GM10248 (cell line): ENCODE data around the gene WDR76.

Experiments used
- CTCF ChIA-PET: fragments of 300-600 bp; sonication (Branson Sonifier 250); formaldehyde crosslinking; extraction: SDS; loops from one replicate; lab custom pipeline; 2021; ENCODE audit warnings: antibody characterized with exemption; lab: Yijun Ruan, JAX
- POLR2A ChIA-PET: fragments of 350-650 bp; sonication (Branson Sonifier 250); formaldehyde crosslinking; extraction: SDS; loops from one replicate; lab custom pipeline; 2020; ENCODE audit warnings: antibody characterized with exemption; lab: Yijun Ruan, JAX
- DNase-seq: peaks from one replicate; pipeline ENCODE4 v3.0.0; 2012; ENCODE audit errors: extremely low spot score
- TF ChIP-seq, protein P1 (sequence below): IDR thresholded peaks from 2 replicates; pipeline ENCODE4 v1.5.1; 2012; ENCODE audit warnings: mild to moderate bottlenecking, low read depth; ENCODE audit errors: extremely low read depth, missing control alignments, control extremely low read depth

Gene WDR76

GRCh38 chr15:43886558-43886957 is 59.8 kb downstream of the WDR76 start:
- no peak for DNase-seq
- TF ChIP-seq, protein P1, sequence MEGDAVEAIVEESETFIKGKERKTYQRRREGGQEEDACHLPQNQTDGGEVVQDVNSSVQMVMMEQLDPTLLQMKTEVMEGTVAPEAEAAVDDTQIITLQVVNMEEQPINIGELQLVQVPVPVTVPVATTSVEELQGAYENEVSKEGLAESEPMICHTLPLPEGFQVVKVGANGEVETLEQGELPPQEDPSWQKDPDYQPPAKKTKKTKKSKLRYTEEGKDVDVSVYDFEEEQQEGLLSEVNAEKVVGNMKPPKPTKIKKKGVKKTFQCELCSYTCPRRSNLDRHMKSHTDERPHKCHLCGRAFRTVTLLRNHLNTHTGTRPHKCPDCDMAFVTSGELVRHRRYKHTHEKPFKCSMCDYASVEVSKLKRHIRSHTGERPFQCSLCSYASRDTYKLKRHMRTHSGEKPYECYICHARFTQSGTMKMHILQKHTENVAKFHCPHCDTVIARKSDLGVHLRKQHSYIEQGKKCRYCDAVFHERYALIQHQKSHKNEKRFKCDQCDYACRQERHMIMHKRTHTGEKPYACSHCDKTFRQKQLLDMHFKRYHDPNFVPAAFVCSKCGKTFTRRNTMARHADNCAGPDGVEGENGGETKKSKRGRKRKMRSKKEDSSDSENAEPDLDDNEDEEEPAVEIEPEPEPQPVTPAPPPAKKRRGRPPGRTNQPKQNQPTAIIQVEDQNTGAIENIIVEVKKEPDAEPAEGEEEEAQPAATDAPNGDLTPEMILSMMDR: no peak
- ChIA-PET POLR2A (interaction anchor here (0.6 kb wide), 1 partner anchor 9 kb away, joined by 3 read pairs; no protein-coding TSS in a partner anchor), CTCF (interaction anchor here (0.7 to 7.2 kb wide), 5 partner anchors 10 to 28 kb away, joined by 3 to 63 read pairs (median 3); no protein-coding TSS in a partner anchor)

DNA sequence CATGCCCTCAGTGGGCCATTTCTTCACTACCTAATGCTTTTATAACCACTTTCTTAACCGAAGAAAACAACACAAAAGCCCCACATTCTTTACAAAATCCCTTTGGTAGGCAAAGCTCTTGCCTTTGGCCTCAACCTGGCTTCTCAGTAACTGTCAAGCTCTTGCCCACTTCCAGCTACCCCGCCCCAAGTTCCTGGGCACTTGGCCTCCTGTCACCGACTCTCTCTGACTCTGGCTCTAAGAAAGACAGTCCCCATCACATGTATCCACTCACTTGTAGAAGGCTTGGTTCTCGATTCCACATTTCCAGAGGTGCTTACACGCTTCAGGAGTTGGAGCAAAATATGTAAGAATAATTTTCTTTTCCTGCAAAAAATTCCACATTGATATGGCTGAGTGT is 61.1 kb downstream of the WDR76 start:
- TF ChIP-seq, protein P1: no peak
- ChIA-PET POLR2A (no interaction called here), CTCF (interaction anchor here (1.2 to 7.2 kb wide), 4 partner anchors 14 to 354 kb away, joined by 3 to 63 read pairs (median 4); no protein-coding TSS in a partner anchor)
- DNase-seq: no peak

GRCh38 chr15:43889042-43889441 is 62.2 kb downstream of the WDR76 start:
- CTCF ChIA-PET: interaction anchor here (0.7 to 7.2 kb wide), 5 partner anchors 8 to 353 kb away, joined by 3 to 63 read pairs (median 4); no protein-coding TSS in a partner anchor
- POLR2A ChIA-PET: no interaction called here
- TF ChIP-seq, protein P1: no peak
- DNase-seq: no peak

- ChIA-PET CTCF (interaction anchor here (3.7 kb wide), 1 partner anchor 10 kb away, joined by 14 read pairs; no protein-coding TSS in a partner anchor), POLR2A (no interaction called here)
- TF ChIP-seq, protein P1: no peak
- no peak for DNase-seq
Observed at GRCh38 chr15:43893956-43894355, 67.2 kb downstream of the WDR76 start.

- POLR2A ChIA-PET: interaction anchor here (0.7 kb wide), 1 partner anchor 9 kb away, joined by 3 read pairs; no protein-coding TSS in a partner anchor
- CTCF ChIA-PET: interaction anchor here (1.2 to 3.7 kb wide), 3 partner anchors 8 to 14 kb away, joined by 4 to 14 read pairs (median 5); no protein-coding TSS in a partner anchor
- TF ChIP-seq, protein P1: no peak
- DNase-seq: no peak
Observed at GRCh38 chr15:43895586-43895985, 68.8 kb downstream of the WDR76 start.

DNA sequence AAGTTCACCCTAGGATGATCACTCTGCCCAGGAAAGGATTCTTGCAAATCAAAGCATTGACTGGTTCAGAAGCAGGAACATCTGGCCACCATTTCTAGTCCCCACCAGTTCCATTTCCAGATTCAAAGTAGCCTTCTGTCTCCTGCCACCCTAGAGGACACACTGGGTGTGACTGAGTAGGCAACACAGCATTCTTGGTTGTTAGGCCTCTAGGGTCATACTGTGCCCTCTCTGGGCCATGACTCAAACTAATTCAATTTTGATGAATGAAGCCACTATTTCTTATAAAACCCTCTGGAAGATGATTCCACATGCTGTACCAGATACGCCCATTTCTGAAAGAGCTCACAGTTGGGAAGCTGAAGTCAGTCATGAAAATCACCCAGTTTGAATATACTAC is 69.7 kb downstream of the WDR76 start:
- no peak for DNase-seq
- TF ChIP-seq, protein P1: no peak
- POLR2A ChIA-PET: no interaction called here
- CTCF ChIA-PET: interaction anchor here (1.1 to 1.5 kb wide), 3 partner anchors 8 to 15 kb away, joined by 3 to 5 read pairs (median 4); no protein-coding TSS in a partner anchor
